H9 (cell line): ENCODE data around the gene ARHGAP15. TPM values are rescaled to one million over a fixed set of nuclear protein-coding genes. Genes with fewer than 3 reads are reported as not detected.

Experiments
- DNase-seq: peaks from one replicate; pipeline ENCODE4 v3.0.0-alpha.2; 2017
- H2AFZ ChIP-seq: one replicate; pipeline ENCODE4 v1.6.1; 2013; ENCODE audit warnings: mild to moderate bottlenecking, low read length, control low read depth, moderate library complexity
- H2AK5ac ChIP-seq: 2 replicates; pipeline ENCODE4 v1.6.1; 2013; ENCODE audit warnings: low read length, control low read depth, mixed read lengths; ENCODE audit not compliant: insufficient read length
- H2BK120ac ChIP-seq: one replicate; pipeline ENCODE4 v1.6.1; 2013; ENCODE audit warnings: low read depth, mild to moderate bottlenecking, low read length, control low read depth, inconsistent platforms; ENCODE audit not compliant: poor library complexity, severe bottlenecking
- H2BK12ac ChIP-seq: 2 replicates; pipeline ENCODE4 v1.6.1; 2013; ENCODE audit warnings: low read length, control low read depth, mixed read lengths, low read depth; ENCODE audit not compliant: insufficient read length
- H2BK15ac ChIP-seq: 2 replicates; pipeline ENCODE4 v1.6.1; 2013; ENCODE audit warnings: low read depth, low read length, control low read depth
- H2BK20ac ChIP-seq: one replicate; pipeline ENCODE4 v1.6.1; 2013; ENCODE audit warnings: low read depth, mild to moderate bottlenecking, low read length, control low read depth, inconsistent platforms; ENCODE audit not compliant: poor library complexity, severe bottlenecking
- H2BK5ac ChIP-seq: 2 replicates; pipeline ENCODE4 v1.6.1; 2013; ENCODE audit warnings: low read length, control low read depth, mixed read lengths; ENCODE audit not compliant: insufficient read length
- H3K14ac ChIP-seq: 2 replicates; pipeline ENCODE4 v1.6.1; 2013; ENCODE audit warnings: low read length, control low read depth; ENCODE audit not compliant: insufficient read depth
- H3K18ac ChIP-seq: 2 replicates; pipeline ENCODE4 v1.6.1; 2013; ENCODE audit warnings: low read depth, mild to moderate bottlenecking, mixed read lengths, low read length, control low read depth; ENCODE audit not compliant: insufficient read length
- H3K23ac ChIP-seq: 2 replicates; pipeline ENCODE4 v1.6.1; 2013; ENCODE audit warnings: low read length, control low read depth, mixed read lengths, low read depth; ENCODE audit not compliant: insufficient read length
- H3K23me2 ChIP-seq: 2 replicates; pipeline ENCODE4 v1.6.1; 2013; ENCODE audit warnings: low read depth, mild to moderate bottlenecking, mixed read lengths, low read length, control low read depth; ENCODE audit not compliant: insufficient read length, poor library complexity, severe bottlenecking
- H3K27ac ChIP-seq: 2 replicates; pipeline ENCODE4 v1.5.1; 2013; ENCODE audit warnings: low read length, control low read depth, mixed read lengths, low read depth; ENCODE audit not compliant: insufficient read length
- H3K27me3 ChIP-seq: 2 replicates; pipeline ENCODE4 v1.6.1; 2013; ENCODE audit warnings: low read length, control low read depth, inconsistent platforms; ENCODE audit not compliant: insufficient read depth
- H3K4ac ChIP-seq: 2 replicates; pipeline ENCODE4 v1.6.1; 2013; ENCODE audit warnings: low read depth, mild to moderate bottlenecking, control low read depth, inconsistent platforms, low read length, moderate library complexity
- H3K4me1 ChIP-seq: 2 replicates; pipeline ENCODE4 v1.6.1; 2013; ENCODE audit warnings: low read length, control low read depth, inconsistent platforms; ENCODE audit not compliant: insufficient read depth
- H3K4me2 ChIP-seq: 2 replicates; pipeline ENCODE4 v1.6.1; 2013; ENCODE audit warnings: low read length, control low read depth, mixed read lengths; ENCODE audit not compliant: insufficient read length, insufficient read depth
- H3K56ac ChIP-seq: 2 replicates; pipeline ENCODE4 v1.6.1; 2013; ENCODE audit warnings: low read depth, mild to moderate bottlenecking, mixed read lengths, low read length, control low read depth; ENCODE audit not compliant: insufficient read length
- H3K79me1 ChIP-seq: 2 replicates; pipeline ENCODE4 v1.6.1; 2013; ENCODE audit warnings: low read depth, mild to moderate bottlenecking, moderate library complexity, low read length, control low read depth, inconsistent platforms; ENCODE audit not compliant: insufficient read depth, poor library complexity, severe bottlenecking
- H3K79me2 ChIP-seq: 2 replicates; pipeline ENCODE4 v1.6.1; 2013; ENCODE audit warnings: low read length, control low read depth, inconsistent platforms; ENCODE audit not compliant: insufficient read depth
- H3K9ac ChIP-seq: 2 replicates; pipeline ENCODE4 v1.6.1; 2013; ENCODE audit warnings: low read length, control low read depth, mixed read lengths; ENCODE audit not compliant: insufficient read length; ENCODE audit errors: extremely low read depth
- H3K9me3 ChIP-seq: one replicate; pipeline ENCODE4 v1.6.1; 2013; ENCODE audit warnings: low read depth, low read length, inconsistent platforms; ENCODE audit not compliant: control insufficient read depth
- H3T11ph ChIP-seq: one replicate; pipeline ENCODE4 v1.6.1; 2013; ENCODE audit warnings: mild to moderate bottlenecking, low read length, control low read depth, inconsistent platforms
- H4K20me1 ChIP-seq: one replicate; pipeline ENCODE4 v1.6.1; 2013; ENCODE audit not compliant: control insufficient read depth, insufficient read length, insufficient read depth
- H4K5ac ChIP-seq: 2 replicates; pipeline ENCODE4 v1.6.1; 2013; ENCODE audit warnings: low read depth, mild to moderate bottlenecking, mixed read lengths, low read length, control low read depth; ENCODE audit not compliant: insufficient read length
- H4K8ac ChIP-seq: replicated peaks from 2 replicates; pipeline ENCODE4 v1.6.1; 2013; ENCODE audit warnings: low read length, control low read depth, mixed read lengths, low read depth; ENCODE audit not compliant: insufficient read length
- H4K91ac ChIP-seq: 2 replicates; pipeline ENCODE4 v1.6.1; 2013; ENCODE audit warnings: low read depth, mild to moderate bottlenecking, moderate library complexity, mixed read lengths, low read length, control low read depth; ENCODE audit not compliant: insufficient read length
- H3K27ac Mint-ChIP-seq, 3 experiments: 2 replicates in 2 of 3; 3 replicates in 1 of 3; pipeline ENCODE4 v1.8.0; 2020 to 2021; ENCODE audit warnings: mixed read lengths in 3 of 3, mild to moderate bottlenecking in 1 of 3, moderate library complexity in 1 of 3
- H3K27me3 Mint-ChIP-seq: 2 replicates; pipeline ENCODE4 v1.8.0; 2021; ENCODE audit warnings: low read depth, mild to moderate bottlenecking, moderate library complexity, mixed read lengths
- H3K36me3 Mint-ChIP-seq, 3 experiments: 2 replicates in 2 of 3; 3 replicates in 1 of 3; pipeline ENCODE4 v1.8.0; 2020 to 2021; ENCODE audit warnings: low read depth in 3 of 3, mixed read lengths in 3 of 3; ENCODE audit not compliant: insufficient read depth in 1 of 3
- H3K4me1 Mint-ChIP-seq, 2 experiments: 2 replicates each; pipeline ENCODE4 v1.8.0; 2020; ENCODE audit warnings: mixed read lengths in 2 of 2
- H3K4me3 Mint-ChIP-seq, 2 experiments: 2 replicates in 1 of 2; 3 replicates in 1 of 2; pipeline ENCODE4 v1.8.0; 2020 to 2021; ENCODE audit warnings: mild to moderate bottlenecking in 2 of 2, mixed read lengths in 2 of 2, moderate library complexity in 1 of 2
- H3K9me3 Mint-ChIP-seq, 2 experiments: 2 replicates in 1 of 2; 3 replicates in 1 of 2; pipeline ENCODE4 v1.8.0; 2020; ENCODE audit warnings: mild to moderate bottlenecking in 2 of 2, mixed read lengths in 2 of 2, moderate library complexity in 1 of 2
- WGBS: extraction: QIAGEN DNeasy Blood & Tissue Kit; methylation state at CpG from one replicate; pipeline ENCODE4 v1.1.7; 2013; ENCODE audit warnings: missing lambda C conversion rate, low lambda C conversion rate, mixed read lengths; ENCODE audit not compliant: insufficient read length; ENCODE audit errors: extremely low coverage; 5-methylcytosine and 5-hydroxymethylcytosine counted together
- total RNA-seq: library from RNA; stranded (reverse); gene quantifications from 2 replicates; pipeline ENCODE4 v1.2.1, GENCODE V29; 2021
- TF ChIP-seq, protein P1 (sequence below): fragments of 200-600 bp; sonication (generic); conservative IDR thresholded peaks from 3 replicates; pipeline ENCODE4 v1.8.0; 2021; ENCODE audit warnings: antibody characterized with exemption, mild to moderate bottlenecking

ARHGAP15 gene
- total RNA-seq, 1 experiment from 2014 or later, result not detected

DNA sequence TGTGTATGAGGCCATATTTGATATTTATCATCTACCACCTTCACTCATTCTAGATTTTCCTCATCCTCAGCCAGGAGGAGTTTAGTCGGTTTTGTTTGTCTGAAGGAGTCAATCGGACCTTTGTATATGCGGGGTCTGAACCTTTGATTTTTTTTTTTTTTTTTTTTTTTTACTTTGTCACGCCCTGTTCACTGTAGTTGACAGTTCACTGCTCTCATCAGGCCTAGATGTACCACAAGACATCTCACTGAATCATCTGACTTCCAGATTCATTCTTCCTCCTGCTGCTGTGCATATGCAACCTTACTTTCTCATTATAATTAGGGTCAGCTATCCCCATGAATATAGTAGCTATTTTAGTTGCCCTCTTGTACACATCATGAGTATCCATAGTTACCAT lies 133.2 kb downstream of the ARHGAP15 start:
- H2BK120ac ChIP-seq, result no peak overlapping the region
- TF ChIP-seq, protein P1, sequence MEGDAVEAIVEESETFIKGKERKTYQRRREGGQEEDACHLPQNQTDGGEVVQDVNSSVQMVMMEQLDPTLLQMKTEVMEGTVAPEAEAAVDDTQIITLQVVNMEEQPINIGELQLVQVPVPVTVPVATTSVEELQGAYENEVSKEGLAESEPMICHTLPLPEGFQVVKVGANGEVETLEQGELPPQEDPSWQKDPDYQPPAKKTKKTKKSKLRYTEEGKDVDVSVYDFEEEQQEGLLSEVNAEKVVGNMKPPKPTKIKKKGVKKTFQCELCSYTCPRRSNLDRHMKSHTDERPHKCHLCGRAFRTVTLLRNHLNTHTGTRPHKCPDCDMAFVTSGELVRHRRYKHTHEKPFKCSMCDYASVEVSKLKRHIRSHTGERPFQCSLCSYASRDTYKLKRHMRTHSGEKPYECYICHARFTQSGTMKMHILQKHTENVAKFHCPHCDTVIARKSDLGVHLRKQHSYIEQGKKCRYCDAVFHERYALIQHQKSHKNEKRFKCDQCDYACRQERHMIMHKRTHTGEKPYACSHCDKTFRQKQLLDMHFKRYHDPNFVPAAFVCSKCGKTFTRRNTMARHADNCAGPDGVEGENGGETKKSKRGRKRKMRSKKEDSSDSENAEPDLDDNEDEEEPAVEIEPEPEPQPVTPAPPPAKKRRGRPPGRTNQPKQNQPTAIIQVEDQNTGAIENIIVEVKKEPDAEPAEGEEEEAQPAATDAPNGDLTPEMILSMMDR, result no peak
- H3K27ac Mint-ChIP-seq, result no peak overlapping the region

More for the DNA sequence above, 133.2 kb downstream of the ARHGAP15 start:
- H2AFZ ChIP-seq, result no peak overlapping the region
- H2BK12ac ChIP-seq, result no peak overlapping the region
- H3K9me3 ChIP-seq, result no peaks in the 10 kb centered on the region
- no peak overlapping the region for H3K18ac ChIP-seq
- no peaks in the 10 kb centered on the region for H3K79me1 ChIP-seq
- H3K14ac ChIP-seq, result no peak overlapping the region
- no peaks in the 10 kb centered on the region for H3K79me2 ChIP-seq
- no peak overlapping the region for H4K8ac ChIP-seq
- H3K4me3 Mint-ChIP-seq, result no peak overlapping the region
- no peaks in the 10 kb centered on the region for H3K23me2 ChIP-seq
- no peak overlapping the region for H3K4ac ChIP-seq
- H2AK5ac ChIP-seq, result no peak overlapping the region
- no peaks in the 10 kb centered on the region; the same call in 1 of the 2 replicates for H3K4me1 ChIP-seq
- no peaks in the 10 kb centered on the region for H4K20me1 ChIP-seq
- no peak overlapping the region for H2BK5ac ChIP-seq
- H3K9ac ChIP-seq, result no peak overlapping the region
- H3K23ac ChIP-seq, result no peak overlapping the region
- no peak overlapping the region for H3K56ac ChIP-seq
- no peak overlapping the region for H2BK15ac ChIP-seq
- no peaks in the 10 kb centered on the region for H3K27me3 ChIP-seq
- H3K4me1 Mint-ChIP-seq, result peaks cover 8% of the 10 kb centered on the region in 2 experiments
- H3T11ph ChIP-seq, result no peak overlapping the region
- no peaks in the 10 kb centered on the region for H3K36me3 Mint-ChIP-seq
- H2BK20ac ChIP-seq, result no peak overlapping the region
- no peak for DNase-seq
- no peaks in the 10 kb centered on the region for H3K9me3 Mint-ChIP-seq
- WGBS, result no CpG with 5 or more reads among the region's 4 CpGs
- H4K5ac ChIP-seq, result no peak overlapping the region
- H3K27me3 Mint-ChIP-seq, result no peaks in the 10 kb centered on the region
- no peak overlapping the region for H3K4me2 ChIP-seq
- H3K27ac ChIP-seq, result no peak overlapping the region
- H4K91ac ChIP-seq, result no peak overlapping the region
